ENCODE results near the gene ARID3C. TPM values are rescaled to one million over a fixed set of nuclear protein-coding genes. Genes with fewer than 3 reads are reported as not detected.

Gene ARID3C
- total RNA-seq, 2 experiments from 2014 or later, result 0.26 TPM; not detected in 1

- H3K27ac Mint-ChIP-seq, result no peak overlapping the region
- H3K4me1 Mint-ChIP-seq, result peaks cover 6% of the 10 kb centered on the region
- ATAC-seq (no peak), DNase-seq (no peak)
- no peaks in the 10 kb centered on the region for H3K9me3 Mint-ChIP-seq (ENCODE audit: low read depth)
- peaks cover 2% of the 10 kb centered on the region for H3K36me3 Mint-ChIP-seq
- CTCF ChIA-PET, result interaction anchor here (0.6 to 1.2 kb wide), 2 partner anchors 60 to 181 kb away, joined by 4 read pairs; no protein-coding TSS in a partner anchor
- no peak overlapping the region for H3K4me3 Mint-ChIP-seq
- peaks cover 85% of the 10 kb centered on the region for H3K27me3 Mint-ChIP-seq
These were observed 43.9 kb downstream of the ARID3C start for GRCh38 chr9:34584970-34585369.

GRCh38 chr9:34582787-34583186 lies 46.1 kb downstream of the ARID3C start:
- CTCF ChIA-PET, result interaction anchor here (1.0 kb wide), 1 partner anchor 21 kb away, joined by 4 read pairs; no protein-coding TSS in a partner anchor
- H3K9me3 Mint-ChIP-seq (ENCODE audit: low read depth), result no peaks in the 10 kb centered on the region
- DNase-seq, result no peak
- H3K4me3 Mint-ChIP-seq, result no peak overlapping the region
- H3K4me1 Mint-ChIP-seq, result no peaks in the 10 kb centered on the region
- H3K27me3 Mint-ChIP-seq, result peaks cover 83% of the 10 kb centered on the region
- ATAC-seq, result no peak
- H3K36me3 Mint-ChIP-seq, result no peaks in the 10 kb centered on the region
- no peak overlapping the region for H3K27ac Mint-ChIP-seq

GRCh38 chr9:34581318-34581717 lies 47.5 kb downstream of the ARID3C start:
- Mint-ChIP-seq H3K4me1 (no peaks in the 10 kb centered on the region), H3K9me3 (ENCODE audit: low read depth) (no peaks in the 10 kb centered on the region), H3K36me3 (no peaks in the 10 kb centered on the region), H3K27ac (no peak overlapping the region), H3K4me3 (no peak overlapping the region), H3K27me3 (peaks cover 80% of the 10 kb centered on the region)
- CTCF ChIA-PET, result interaction anchor here (1.0 kb wide), 1 partner anchor 10 kb away, joined by 5 read pairs; no protein-coding TSS in a partner anchor
- ATAC-seq, result no peak
- DNase-seq, result no peak

GRCh38 chr9:34580358-34580757 lies 48.5 kb downstream of the ARID3C start:
- ATAC-seq (no peak), DNase-seq (no peak)
- no peaks in the 10 kb centered on the region for H3K9me3 Mint-ChIP-seq (ENCODE audit: low read depth)
- H3K4me3 Mint-ChIP-seq, result no peak overlapping the region
- H3K4me1 Mint-ChIP-seq, result no peaks in the 10 kb centered on the region
- H3K36me3 Mint-ChIP-seq, result no peaks in the 10 kb centered on the region
- H3K27ac Mint-ChIP-seq, result no peak overlapping the region
- H3K27me3 Mint-ChIP-seq, result peaks cover 78% of the 10 kb centered on the region
- CTCF ChIA-PET, result interaction anchor here (1.2 kb wide), 2 partner anchors 23 to 177 kb away, joined by 3 to 4 read pairs; no protein-coding TSS in a partner anchor

- no peak for ATAC-seq
- H3K36me3 Mint-ChIP-seq, result no peaks in the 10 kb centered on the region
- H3K9me3 Mint-ChIP-seq (ENCODE audit: low read depth), result no peaks in the 10 kb centered on the region
- DNase-seq, result no peak
- H3K4me1 Mint-ChIP-seq, result no peaks in the 10 kb centered on the region
- no peak overlapping the region for H3K4me3 Mint-ChIP-seq
- no peak overlapping the region for H3K27ac Mint-ChIP-seq
- peaks cover 76% of the 10 kb centered on the region for H3K27me3 Mint-ChIP-seq
- CTCF ChIA-PET, result interaction anchor here (1.2 kb wide), 2 partner anchors 24 to 176 kb away, joined by 3 to 4 read pairs; no protein-coding TSS in a partner anchor
These were observed 49.1 kb downstream of the ARID3C start for GRCh38 chr9:34579808-34580163.

- no peak overlapping the region for H3K27ac Mint-ChIP-seq
- peaks cover 71% of the 10 kb centered on the region for H3K27me3 Mint-ChIP-seq
- CTCF ChIA-PET, result interaction anchor here (0.6 to 1.4 kb wide), 3 partner anchors 12 to 176 kb away, joined by 3 read pairs; no protein-coding TSS in a partner anchor
- no peaks in the 10 kb centered on the region for H3K4me1 Mint-ChIP-seq
- no peak for DNase-seq
- H3K4me3 Mint-ChIP-seq, result no peak overlapping the region
- ATAC-seq, result no peak
- no peaks in the 10 kb centered on the region for H3K36me3 Mint-ChIP-seq
- no peaks in the 10 kb centered on the region for H3K9me3 Mint-ChIP-seq (ENCODE audit: low read depth)
These were observed 49.6 kb downstream of the ARID3C start for GRCh38 chr9:34579104-34579807.

- Mint-ChIP-seq H3K4me3 (no peak overlapping the region), H3K36me3 (no peaks in the 10 kb centered on the region), H3K9me3 (ENCODE audit: low read depth) (no peaks in the 10 kb centered on the region), H3K27ac (no peak overlapping the region), H3K4me1 (no peaks in the 10 kb centered on the region), H3K27me3 (peaks cover 65% of the 10 kb centered on the region)
- DNase-seq (no peak), ATAC-seq (no peak)
- CTCF ChIA-PET, result interaction anchor here (0.6 to 1.4 kb wide), 3 partner anchors 13 to 175 kb away, joined by 3 to 4 read pairs (median 3); no protein-coding TSS in a partner anchor
These were observed 50.4 kb downstream of the ARID3C start for GRCh38 chr9:34578241-34579103.

- H3K4me1 Mint-ChIP-seq, result no peaks in the 10 kb centered on the region
- CTCF ChIA-PET, result interaction anchor here (1.2 to 1.4 kb wide), 2 partner anchors 14 to 30 kb away, joined by 3 to 4 read pairs; no protein-coding TSS in a partner anchor
- H3K36me3 Mint-ChIP-seq, result no peaks in the 10 kb centered on the region
- ATAC-seq (no peak), DNase-seq (no peak)
- H3K4me3 Mint-ChIP-seq, result no peak overlapping the region
- H3K9me3 Mint-ChIP-seq (ENCODE audit: low read depth), result no peaks in the 10 kb centered on the region
- H3K27ac Mint-ChIP-seq, result no peak overlapping the region
- peaks cover 57% of the 10 kb centered on the region for H3K27me3 Mint-ChIP-seq
These were observed 51.2 kb downstream of the ARID3C start for GRCh38 chr9:34577400-34578240.

- Mint-ChIP-seq H3K27ac (no peak overlapping the region), H3K36me3 (no peaks in the 10 kb centered on the region), H3K4me1 (no peaks in the 10 kb centered on the region), H3K27me3 (peaks cover 53% of the 10 kb centered on the region), H3K9me3 (ENCODE audit: low read depth) (no peaks in the 10 kb centered on the region), H3K4me3 (no peak overlapping the region)
- no peak for DNase-seq
- CTCF ChIA-PET, result interaction anchor here (1.2 kb wide), 2 partner anchors 15 to 29 kb away, joined by 3 to 4 read pairs; no protein-coding TSS in a partner anchor
- no peak for ATAC-seq
These were observed 52.1 kb downstream of the ARID3C start for GRCh38 chr9:34576597-34577399.

- no peaks in the 10 kb centered on the region for H3K36me3 Mint-ChIP-seq
- peaks cover 46% of the 10 kb centered on the region for H3K27me3 Mint-ChIP-seq
- CTCF ChIA-PET, result interaction anchor here (1.2 kb wide), 1 partner anchor 16 kb away, joined by 3 read pairs; no protein-coding TSS in a partner anchor
- no peak for ATAC-seq
- no peak overlapping the region for H3K4me3 Mint-ChIP-seq
- H3K9me3 Mint-ChIP-seq (ENCODE audit: low read depth), result no peaks in the 10 kb centered on the region
- DNase-seq, result no peak
- H3K4me1 Mint-ChIP-seq, result no peaks in the 10 kb centered on the region
- no peak overlapping the region for H3K27ac Mint-ChIP-seq
These were observed 52.8 kb downstream of the ARID3C start for GRCh38 chr9:34575862-34576596.

- Mint-ChIP-seq H3K27me3 (peaks cover 38% of the 10 kb centered on the region), H3K36me3 (no peaks in the 10 kb centered on the region), H3K27ac (no peak overlapping the region), H3K4me3 (no peak overlapping the region), H3K9me3 (ENCODE audit: low read depth) (no peaks in the 10 kb centered on the region), H3K4me1 (no peaks in the 10 kb centered on the region)
- DNase-seq (no peak), ATAC-seq (no peak)
- CTCF ChIA-PET, result interaction anchor here (1.1 to 2.2 kb wide), 3 partner anchors 16 to 29 kb away, joined by 3 to 5 read pairs (median 3); no protein-coding TSS in a partner anchor
These were observed 53.6 kb downstream of the ARID3C start for GRCh38 chr9:34575241-34575640.

Data from activated CD8-positive, alpha-beta memory T cell treated with anti-CD3 and anti-CD28 coated beads, Interleukin-2, amount 10 ng/mL, durations not matched to agents 7 days and 5 days (primary cell).